Esophagus mucosa (tissue), 1 donor: ENCODE results near the gene ANKRD11. TPM values are rescaled to one million over a fixed set of nuclear protein-coding genes. Genes with fewer than 3 reads are reported as not detected.
"Not testable (repeated sequence)": the region's sequence is repeated elsewhere in the genome, so short reads cannot be mapped to it uniquely, and the experiment has no call there.

ENCODE experiments used
- ATAC-seq: fragments of 200-7000 bp; cut with Tn5 transposase; one replicate; pipeline ENCODE4 v1.9.1; 2020
- total RNA-seq: library from RNA; stranded (reverse); gene quantifications from one replicate; pipeline ENCODE4 v1.2.4, GENCODE V29; 2023
- donor health status: DM: yes; HTN: yes; CAD: no.

ANKRD11 gene
- total RNA-seq, 1 donor from 2014 or later = 81.1 TPM

- peak; percentile 28 for ATAC-seq
These were observed 145.3 kb downstream of the ANKRD11 start for GRCh38 chr16:89344846-89345611.

- no peak for ATAC-seq
These were observed 145.9 kb downstream of the ANKRD11 start for GRCh38 chr16:89344458-89344834.

- ATAC-seq = peak; percentile 12
These were observed 146.6 kb downstream of the ANKRD11 start for GRCh38 chr16:89343501-89344457.

- ATAC-seq = peak; percentile 81
These were observed 148.4 kb downstream of the ANKRD11 start for GRCh38 chr16:89341697-89342694.

GRCh38 chr16:89341279-89341678 lies 149.1 kb downstream of the ANKRD11 start:
- ATAC-seq = no peak

- no peak for ATAC-seq
These were observed 151.5 kb downstream of the ANKRD11 start for GRCh38 chr16:89338863-89339262.

- no peak for ATAC-seq
These were observed 152.4 kb downstream of the ANKRD11 start for GRCh38 chr16:89337965-89338364.

- ATAC-seq = peak; percentile 9
These were observed 154.4 kb downstream of the ANKRD11 start for GRCh38 chr16:89335803-89336485.

- ATAC-seq = peak; percentile 7
These were observed 155.2 kb downstream of the ANKRD11 start for GRCh38 chr16:89334988-89335802.

- ATAC-seq = peak; percentile 17
These were observed 155.9 kb downstream of the ANKRD11 start for GRCh38 chr16:89334461-89334860.

- ATAC-seq = no peak
These were observed 156.3 kb downstream of the ANKRD11 start for GRCh38 chr16:89334050-89334449.

- peak; percentile 71 for ATAC-seq
These were observed 156.9 kb downstream of the ANKRD11 start for GRCh38 chr16:89333401-89334001.

GRCh38 chr16:89332902-89333245 lies 157.5 kb downstream of the ANKRD11 start:
- no peak for ATAC-seq

GRCh38 chr16:89332243-89332901 lies 158.0 kb downstream of the ANKRD11 start:
- ATAC-seq = no peak

GRCh38 chr16:89331371-89332109 lies 158.8 kb downstream of the ANKRD11 start:
- no peak for ATAC-seq

GRCh38 chr16:89330177-89330856 lies 160.0 kb downstream of the ANKRD11 start:
- peak; percentile 22 for ATAC-seq

GRCh38 chr16:89329830-89330176 lies 160.6 kb downstream of the ANKRD11 start:
- not testable (repeated sequence) for ATAC-seq
